GM21529 (cell line): ENCODE results near the gene STAG3.
"Not testable (repeated sequence)": the region's sequence is repeated elsewhere in the genome, so short reads cannot be mapped to it uniquely, and the experiment has no call there.

Experiments
- ATAC-seq: cut with Tn5 transposase; IDR thresholded peaks from one replicate; pipeline ENCODE4 v1.9.1; 2021; ENCODE audit not compliant: unreplicated experiment

Gene STAG3

GRCh38 chr7:100211342-100211780 is 33.6 kb downstream of the STAG3 start:
- ATAC-seq, result no peak

- ATAC-seq, result no peak
Measured at GRCh38 chr7:100212631-100213286, 35.0 kb downstream of the STAG3 start.

- no peak for ATAC-seq
Measured at GRCh38 chr7:100213672-100214071, 36.0 kb downstream of the STAG3 start.

DNA sequence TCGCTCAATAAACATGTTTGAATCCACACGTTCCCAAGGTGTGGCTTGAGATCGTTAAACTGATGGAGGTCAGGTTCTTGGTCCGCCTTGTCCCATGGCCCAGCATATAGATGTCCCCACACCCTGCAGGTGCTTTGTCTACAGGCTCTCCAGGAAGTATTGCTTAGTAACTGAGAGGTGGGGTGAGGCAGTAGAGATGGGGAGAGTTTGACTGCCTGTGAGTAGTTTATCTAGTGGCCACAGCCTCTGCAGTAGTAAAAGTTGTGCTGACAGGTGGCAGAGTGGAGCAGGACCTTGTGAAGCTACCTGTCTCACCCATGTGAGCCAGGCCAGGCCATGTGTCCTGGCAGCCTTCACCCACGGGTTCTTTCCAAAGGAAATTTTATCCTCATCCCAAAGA is 36.6 kb downstream of the STAG3 start:
- ATAC-seq, result not testable (repeated sequence)

DNA sequence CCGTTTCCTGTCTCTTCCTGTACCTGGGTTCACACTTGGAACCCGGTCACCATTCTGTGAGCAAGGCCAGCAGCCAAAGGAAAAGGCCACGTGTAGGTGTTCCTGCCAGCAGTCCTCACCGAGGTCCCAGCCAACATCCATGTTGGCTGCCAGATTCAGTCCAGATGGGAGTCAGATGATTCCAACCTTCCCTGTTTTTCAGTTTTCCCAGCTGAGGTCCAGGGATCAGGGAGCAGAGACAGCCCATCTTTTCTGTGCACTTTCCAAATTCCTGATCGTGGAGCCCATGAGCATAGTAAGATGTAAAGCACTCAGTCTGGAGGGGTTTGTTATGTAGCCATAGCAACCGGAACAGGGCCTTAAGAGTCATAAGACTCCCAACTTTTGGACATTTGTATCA is 38.2 kb downstream of the STAG3 start:
- ATAC-seq, result no peak

DNA sequence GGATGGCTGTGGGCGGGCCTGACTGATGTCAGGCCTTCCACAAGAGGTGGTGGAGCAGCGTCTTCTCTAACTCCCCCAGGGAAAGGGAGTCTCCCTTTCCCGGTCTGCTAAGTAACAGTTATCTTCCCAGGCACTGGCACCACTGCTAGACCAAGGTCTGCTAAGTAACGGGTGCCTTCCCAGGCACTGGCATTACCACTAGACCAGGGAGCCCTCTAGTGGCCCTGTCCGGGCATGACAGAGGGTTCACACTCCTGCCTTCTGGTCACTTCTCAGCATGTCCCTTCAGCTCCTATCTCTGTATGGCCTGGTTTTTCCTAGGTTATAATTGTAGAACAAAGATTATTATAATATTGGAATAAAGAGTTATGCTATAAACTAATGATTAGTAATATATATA is 40.2 kb downstream of the STAG3 start:
- peak; percentile 8 for ATAC-seq

DNA sequence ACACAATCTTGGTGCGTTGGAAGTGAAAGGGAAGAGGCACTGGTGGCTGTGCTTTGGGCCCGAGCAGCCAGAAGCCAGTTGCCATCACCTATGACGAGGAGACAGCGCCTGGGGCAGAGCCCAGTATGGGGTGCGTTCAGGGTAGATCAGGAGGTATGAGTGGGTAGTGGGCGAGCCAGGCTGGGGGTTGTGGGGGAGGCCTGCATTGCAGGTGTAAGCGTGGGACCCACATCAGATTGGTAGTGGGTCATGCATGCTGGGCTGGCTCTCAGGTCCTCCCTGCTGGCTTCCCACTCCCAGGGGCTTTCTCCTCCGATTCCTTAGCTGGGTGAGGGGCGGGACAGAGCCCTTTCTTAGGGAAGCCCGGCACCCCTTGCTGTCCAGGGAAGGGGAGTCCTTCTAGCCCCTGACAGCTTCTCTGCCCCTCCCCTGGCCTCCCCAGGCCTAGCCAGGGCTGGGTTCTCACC is 41.6 kb downstream of the STAG3 start:
- ATAC-seq, result no peak

GRCh38 chr7:100219801-100220585 is 42.3 kb downstream of the STAG3 start, which contains the start of gene PVRIG:
PVRIG (plus strand) TSS chr7:100219949; CDS start chr7:100219971, 22 bp downstream.
- ATAC-seq, result not testable (repeated sequence)

DNA sequence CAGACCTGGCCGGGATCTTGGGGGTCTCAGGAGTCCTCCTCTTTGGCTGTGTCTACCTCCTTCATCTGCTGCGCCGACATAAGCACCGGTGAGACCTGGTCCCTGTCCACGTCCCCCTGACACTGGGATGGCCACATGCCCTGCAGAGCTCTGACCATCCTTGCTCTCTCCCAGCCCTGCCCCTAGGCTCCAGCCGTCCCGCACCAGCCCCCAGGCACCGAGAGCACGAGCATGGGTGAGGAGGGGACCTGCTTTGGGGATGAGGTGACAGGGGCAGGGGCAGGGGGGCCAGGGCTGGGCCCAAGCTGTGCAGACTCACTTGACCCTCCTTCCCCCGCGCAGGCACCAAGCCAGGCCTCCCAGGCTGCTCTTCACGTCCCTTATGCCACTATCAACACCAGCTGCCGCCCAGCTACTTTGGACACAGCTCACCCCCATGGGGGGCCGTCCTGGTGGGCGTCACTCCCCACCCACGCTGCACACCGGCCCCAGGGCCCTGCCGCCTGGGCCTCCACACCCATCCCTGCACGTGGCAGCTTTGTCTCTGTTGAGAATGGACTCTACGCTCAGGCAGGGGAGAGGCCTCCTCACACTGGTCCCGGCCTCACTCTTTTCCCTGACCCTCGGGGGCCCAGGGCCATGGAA is 43.0 kb downstream of the STAG3 start:
- ATAC-seq, result no peak

- ATAC-seq, result peak; percentile 52
Measured at GRCh38 chr7:100221231-100221718, 43.6 kb downstream of the STAG3 start.

- no peak for ATAC-seq
Measured at GRCh38 chr7:100221767-100222444, 44.2 kb downstream of the STAG3 start.

DNA sequence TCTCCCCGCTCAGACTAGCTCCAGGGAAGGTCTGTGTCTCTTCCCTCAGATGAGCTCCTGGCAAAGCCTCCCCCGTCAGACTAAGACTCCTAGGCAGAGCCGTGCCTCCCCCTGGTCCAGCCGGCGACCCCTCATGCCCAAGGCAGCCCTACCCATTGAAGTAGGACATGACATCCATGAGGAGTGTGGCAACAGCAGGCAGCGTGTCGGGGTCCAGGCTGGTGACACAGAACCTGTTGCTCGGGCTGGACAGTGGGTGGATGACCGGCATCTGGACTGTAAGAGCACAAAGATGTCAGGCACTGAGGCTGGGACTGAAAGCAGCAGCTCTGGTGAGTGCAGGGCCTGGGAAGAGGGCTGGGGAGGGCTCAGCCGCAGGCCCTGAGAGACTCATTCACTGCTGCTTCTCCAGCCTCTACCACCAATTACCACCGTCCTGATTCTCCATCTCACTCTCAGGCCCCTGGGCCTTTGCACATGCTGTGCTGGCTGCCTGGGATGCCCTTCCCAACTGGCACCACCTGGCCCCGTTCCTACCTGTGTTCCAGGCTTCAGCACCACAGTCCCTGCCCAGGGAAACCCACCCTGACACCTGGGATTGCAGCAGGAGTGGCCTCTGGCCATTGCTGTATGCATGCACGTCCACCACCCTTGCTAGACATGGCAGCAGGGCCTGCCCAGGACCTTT is 44.9 kb downstream of the STAG3 start:
- ATAC-seq, result no peak

GRCh38 chr7:100223376-100223927 is 45.7 kb downstream of the STAG3 start:
- not testable (repeated sequence) for ATAC-seq

- ATAC-seq, result not testable (repeated sequence)
Measured at GRCh38 chr7:100224891-100225290, 47.2 kb downstream of the STAG3 start.

DNA sequence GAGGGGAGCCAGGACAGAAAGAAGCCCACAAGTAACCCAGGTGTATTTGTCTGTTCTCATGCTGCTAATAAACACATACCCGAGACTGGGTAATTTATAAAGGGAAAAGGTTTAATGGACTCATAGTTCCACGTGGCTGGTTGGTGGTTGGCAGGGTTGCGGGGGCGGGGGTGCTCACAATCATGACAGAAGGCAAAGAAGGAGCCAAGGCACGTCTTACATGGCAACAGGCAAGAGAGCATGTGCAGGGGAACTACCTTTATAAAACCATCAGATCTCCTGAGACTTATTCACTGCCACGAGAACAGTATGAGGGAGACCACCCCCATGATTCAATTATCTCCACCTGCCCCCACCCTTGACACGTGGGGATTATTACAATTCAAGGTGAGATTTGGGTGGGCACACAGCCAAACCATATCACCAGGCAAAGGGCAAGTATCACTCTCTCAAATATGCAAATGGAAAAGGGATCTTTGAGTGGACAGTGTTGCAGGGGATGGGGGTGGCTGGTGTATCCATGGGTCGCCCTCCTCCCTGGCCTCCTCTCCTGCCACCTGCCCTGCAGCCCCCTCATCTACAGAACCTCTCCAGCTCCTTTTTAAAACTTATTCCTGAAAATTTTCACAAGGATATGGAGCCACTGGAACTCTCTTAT is 57.1 kb downstream of the STAG3 start:
- not testable (repeated sequence) for ATAC-seq

DNA sequence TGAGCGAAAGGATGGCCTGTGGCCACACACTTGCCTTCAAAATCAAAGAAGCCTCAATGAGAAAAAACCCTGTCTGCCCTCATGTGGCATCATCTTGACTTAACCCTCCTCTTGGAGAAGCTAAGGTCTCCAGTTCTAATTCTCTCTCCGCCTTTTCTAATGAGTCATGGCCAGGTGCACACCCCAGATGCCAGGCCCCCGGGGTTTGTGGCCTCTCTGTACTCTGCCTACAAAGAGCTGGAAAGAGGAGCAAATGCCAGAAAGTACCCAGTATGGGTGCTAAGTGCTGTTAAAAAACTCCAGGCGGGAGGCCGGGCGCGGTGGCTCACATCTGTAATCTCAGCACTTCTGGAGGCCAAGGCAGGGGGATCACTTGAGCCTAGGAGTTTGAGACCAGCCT is 62.3 kb downstream of the STAG3 start:
- not testable (repeated sequence) for ATAC-seq

- ATAC-seq, result peak; percentile 77
Measured at GRCh38 chr7:100243385-100243784, 65.7 kb downstream of the STAG3 start.

DNA sequence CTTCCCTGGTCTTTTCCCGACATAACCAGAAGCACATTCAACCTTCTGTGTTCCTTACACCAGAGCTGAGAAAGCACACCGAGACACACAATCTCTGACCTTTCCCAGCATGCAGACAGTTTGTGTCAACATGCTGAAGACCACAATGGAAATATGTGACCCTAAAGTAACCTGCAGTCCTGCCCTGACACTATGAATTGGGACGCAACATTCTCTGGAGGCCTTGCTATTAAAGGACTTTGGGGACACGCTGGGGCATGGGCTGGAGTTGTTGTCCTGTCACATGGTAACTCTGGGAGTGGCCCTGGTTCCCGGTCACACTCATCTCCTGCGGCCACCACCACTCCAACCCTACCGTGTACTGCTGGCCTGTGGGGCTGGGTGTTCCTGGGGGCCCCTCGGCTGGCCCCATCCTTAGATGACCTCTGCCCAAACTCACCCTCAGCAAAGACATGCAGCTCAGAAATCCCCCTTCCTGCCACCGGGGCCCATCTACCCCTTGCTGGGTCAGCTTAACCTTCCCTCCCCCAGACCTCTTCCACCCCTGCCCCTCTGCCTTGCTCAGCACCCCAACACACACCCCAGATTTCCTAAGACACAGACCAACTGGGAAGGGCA is 67.4 kb downstream of the STAG3 start:
- not testable (repeated sequence) for ATAC-seq
